ENCODE results near the gene FAM8A1.

DNA sequence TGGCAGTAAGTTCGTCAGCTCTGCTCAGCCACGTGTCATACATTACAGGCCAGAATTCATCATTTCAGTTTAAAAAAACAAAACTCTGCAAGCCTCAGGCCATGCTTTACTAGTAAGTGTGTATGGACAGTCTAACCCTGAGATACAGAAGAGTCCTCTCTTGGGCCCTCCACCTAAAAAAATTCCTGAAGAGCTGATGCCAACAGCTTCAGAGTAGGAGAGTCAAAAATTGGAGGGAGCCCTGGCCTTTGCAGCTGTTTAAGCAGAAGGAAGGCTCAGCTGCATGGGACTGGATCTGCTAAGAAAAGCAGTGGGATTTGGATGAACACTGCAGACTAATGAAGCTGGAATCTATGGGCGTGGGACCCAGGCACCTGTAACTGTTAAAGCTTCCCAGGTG is 47.2 kb upstream of the FAM8A1 start:
- TF ChIP-seq POLR2A (IDR thresholded peaks at IDR 0.05) (no peak), EP300 (IDR thresholded peaks at IDR 0.05) (no peak)
- TF ChIP-seq, protein P1, sequence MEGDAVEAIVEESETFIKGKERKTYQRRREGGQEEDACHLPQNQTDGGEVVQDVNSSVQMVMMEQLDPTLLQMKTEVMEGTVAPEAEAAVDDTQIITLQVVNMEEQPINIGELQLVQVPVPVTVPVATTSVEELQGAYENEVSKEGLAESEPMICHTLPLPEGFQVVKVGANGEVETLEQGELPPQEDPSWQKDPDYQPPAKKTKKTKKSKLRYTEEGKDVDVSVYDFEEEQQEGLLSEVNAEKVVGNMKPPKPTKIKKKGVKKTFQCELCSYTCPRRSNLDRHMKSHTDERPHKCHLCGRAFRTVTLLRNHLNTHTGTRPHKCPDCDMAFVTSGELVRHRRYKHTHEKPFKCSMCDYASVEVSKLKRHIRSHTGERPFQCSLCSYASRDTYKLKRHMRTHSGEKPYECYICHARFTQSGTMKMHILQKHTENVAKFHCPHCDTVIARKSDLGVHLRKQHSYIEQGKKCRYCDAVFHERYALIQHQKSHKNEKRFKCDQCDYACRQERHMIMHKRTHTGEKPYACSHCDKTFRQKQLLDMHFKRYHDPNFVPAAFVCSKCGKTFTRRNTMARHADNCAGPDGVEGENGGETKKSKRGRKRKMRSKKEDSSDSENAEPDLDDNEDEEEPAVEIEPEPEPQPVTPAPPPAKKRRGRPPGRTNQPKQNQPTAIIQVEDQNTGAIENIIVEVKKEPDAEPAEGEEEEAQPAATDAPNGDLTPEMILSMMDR (IDR thresholded peaks at IDR 0.05): no peak

Measured in suprapubic skin (tissue), 3 donors.